Kidney (tissue), 14 donors: Measurements from ENCODE around the gene PFKFB4. TPM values are rescaled to one million over a fixed set of nuclear protein-coding genes. Genes with fewer than 3 reads are reported as not detected.
A peak's percentile ranks its signal among the peaks of the same experiment; 100 is the strongest.
"Not testable (repeated sequence)": the region's sequence is repeated elsewhere in the genome, so short reads cannot be mapped to it uniquely, and the experiment has no call there.

Source experiments
- DNase-seq, 5 donors: peaks; one replicate each; pipeline ENCODE4 v3.0.0-alpha.2; 2013 to 2020
- FAIRE-seq: peaks from 2 replicates; lab custom pipeline; 2012; peaks lifted over from hg19 to GRCh38; lab: Jason Lieb, UNC
- H3K27ac ChIP-seq, 2 donors: one replicate each; pipeline ENCODE4 v1.7.0; 2013; ENCODE audit warnings: low read depth in 2 of 2, low read length in 2 of 2, inconsistent platforms in 1 of 2
- H3K27me3 ChIP-seq: one replicate; pipeline ENCODE4 v1.7.1; 2013; ENCODE audit warnings: low read length, inconsistent platforms; ENCODE audit not compliant: control insufficient read depth, insufficient read depth
- H3K36me3 ChIP-seq, 3 donors: one replicate each; pipeline versions ENCODE4 v1.7.0 to v1.7.1; 2013; ENCODE audit warnings: low read length in 3 of 3, control low read depth in 1 of 3, inconsistent platforms in 1 of 3; ENCODE audit not compliant: insufficient read depth in 3 of 3, control insufficient read depth in 2 of 3
- H3K4me1 ChIP-seq, 3 donors: one replicate each; pipeline versions ENCODE4 v1.7.0 to v1.7.1; 2013; ENCODE audit warnings: low read length in 3 of 3, inconsistent platforms in 1 of 3, low read depth in 1 of 3; ENCODE audit not compliant: control insufficient read depth in 2 of 3, insufficient read depth in 2 of 3
- H3K4me3 ChIP-seq, 3 donors: one replicate each; pipeline versions ENCODE4 v1.7.0 to v1.8.1; 2013; ENCODE audit warnings: low read length in 3 of 3, control low read depth in 1 of 3, inconsistent platforms in 1 of 3
- H3K9ac ChIP-seq, 3 donors: one replicate each; pipeline versions ENCODE4 v1.7.0 to v1.7.1; 2013; ENCODE audit warnings: low read length in 3 of 3, control low read depth in 1 of 3, inconsistent platforms in 1 of 3
- H3K9me3 ChIP-seq, 3 donors: one replicate each; pipeline versions ENCODE4 v1.7.0 to v1.7.1; 2013; ENCODE audit warnings: low read length in 3 of 3, control low read depth in 1 of 3, inconsistent platforms in 1 of 3; ENCODE audit not compliant: control insufficient read depth in 2 of 3, insufficient read depth in 1 of 3
- CTCF ChIP-seq: IDR thresholded peaks from 3 replicates; pipeline ENCODE4 v1.5.1; 2012; ENCODE audit warnings: mild to moderate bottlenecking, moderate library complexity, borderline replicate concordance; ENCODE audit not compliant: insufficient read depth; ENCODE audit errors: extremely low read depth
- intact Hi-C: fragments of 100-400 bp; cut with DNase I; formaldehyde crosslinking; loops from one replicate; pipeline ENCODE4 v1.11.1; 2022
- polyA plus RNA-seq: library from polyadenylated mRNA; stranded (reverse); fragments of 350-450 nt; fragmentation: Illumina TruSeq; extraction: RNeasy Lipid Tissue Mini Kit (QIAGEN cat#74804); gene quantifications from one replicate; pipeline ENCODE4 v1.2.3, GENCODE V29; 2014; ENCODE audit warnings: low read depth, low replicate concordance; ENCODE audit not compliant: insufficient read depth
- total RNA-seq: library from RNA; stranded (reverse); fragmentation: NEBNext Ultra II Directional; extraction: Animal tissue kit (Norgen Biotek cat#: 25700); gene quantifications from one replicate; pipeline ENCODE4 v1.2.1, GENCODE V29; 2021
- donor health status: control.
- donor health status: control.
- donor health status: control.
- donor health status: control.
- donor health status: control.
- donor health status: DM: yes; HTN: yes; CAD: no.
- donor health status: Normal renal cell carcinoma (clear cell type).

The PFKFB4 gene
- total and polyA plus RNA-seq, 2 donors from 2014 or later = 2.1 to 4.6 TPM

GRCh38 chr3:48480891-48481290 lies 75.7 kb downstream of the PFKFB4 start:
- H3K27me3 ChIP-seq, FAIRE-seq, H3K4me1 ChIP-seq, H3K9me3 ChIP-seq, H3K9ac ChIP-seq, H3K36me3 ChIP-seq, intact Hi-C loops, H3K4me3 ChIP-seq, H3K27ac ChIP-seq: not testable (repeated sequence)
- DNase-seq = peak in 1 of 5 donors; percentile 7

- no peaks in the 10 kb centered on the region for H3K27me3 ChIP-seq
- no peaks in the 10 kb centered on the region for H3K9me3 ChIP-seq
- no peaks in the 10 kb centered on the region for H3K4me1 ChIP-seq
- TF ChIP-seq CTCF = no peak
- H3K4me3 ChIP-seq = no peak overlapping the region
- FAIRE-seq (no peak), DNase-seq (peak in 1 of 5 donors; percentile 73)
- no peak overlapping the region for H3K9ac ChIP-seq
- H3K36me3 ChIP-seq = no peaks in the 10 kb centered on the region
- intact Hi-C loops = no loop called here
- H3K27ac ChIP-seq = no peak overlapping the region
Observed at GRCh38 chr3:48478626-48479555, 77.7 kb downstream of the PFKFB4 start.

GRCh38 chr3:48477959-48478520 lies 78.6 kb downstream of the PFKFB4 start:
- Histone ChIP-seq H3K27me3 (no peaks in the 10 kb centered on the region), H3K27ac (no peak overlapping the region), H3K9ac (no peak overlapping the region), H3K4me1 (peaks cover 0 to 4% (median 0%) of the 10 kb centered on the region in 3 donors), H3K9me3 (no peaks in the 10 kb centered on the region), H3K4me3 (no peak overlapping the region), H3K36me3 (no peaks in the 10 kb centered on the region)
- DNase-seq (peak in 1 of 5 donors; percentile 54), FAIRE-seq (no peak)
- intact Hi-C loops = no loop called here
- TF ChIP-seq CTCF = no peak

- no peaks in the 10 kb centered on the region for H3K27me3 ChIP-seq
- H3K4me3 ChIP-seq = no peak overlapping the region
- FAIRE-seq = no peak
- peak in 1 of 5 donors; percentile 44 for DNase-seq
- no peak for TF ChIP-seq CTCF
- no peak overlapping the region for H3K27ac ChIP-seq
- peaks cover 0 to 4% (median 0%) of the 10 kb centered on the region in 3 donors for H3K4me1 ChIP-seq
- no peaks in the 10 kb centered on the region for H3K9me3 ChIP-seq
- H3K9ac ChIP-seq = no peak overlapping the region
- no peaks in the 10 kb centered on the region for H3K36me3 ChIP-seq
- intact Hi-C loops = no loop called here
Observed at GRCh38 chr3:48476426-48477053, 80.1 kb downstream of the PFKFB4 start.
